Heart right ventricle (tissue), 16 donors: ENCODE measurements around the gene SPATA16. TPM values are rescaled to one million over a fixed set of nuclear protein-coding genes. Genes with fewer than 3 reads are reported as not detected.

Experiments
- ATAC-seq, 8 donors: fragments of 200-7000 bp; cut with Tn5 transposase; one replicate each; pipeline ENCODE4 v1.9.1; 2020; ENCODE audit warnings: mild to moderate bottlenecking in 8 of 8, moderate library complexity in 8 of 8, moderate number of reproducible peaks in 1 of 8
- DNase-seq, 2 donors: peaks; one replicate each; pipeline ENCODE4 v3.0.0-alpha.2; 2020
- H3K27ac ChIP-seq, 10 donors: fragments of 200-600 bp; sonication (generic) in 2 of 10; one replicate each; pipeline versions ENCODE4 v1.5.0 to v1.8.0; 2020 to 2022; ENCODE audit warnings: mild to moderate bottlenecking in 3 of 10
- H3K27me3 ChIP-seq, 7 donors: fragments of 200-600 bp; one replicate each; pipeline ENCODE4 v1.8.0; 2021 to 2022; ENCODE audit warnings: mild to moderate bottlenecking in 2 of 7
- H3K36me3 ChIP-seq, 9 donors: fragments of 200-600 bp; sonication (generic) in 1 of 9; one replicate each; pipeline versions ENCODE4 v1.5.0 to v1.8.0; 2020 to 2022; ENCODE audit warnings: mild to moderate bottlenecking in 2 of 9
- H3K4me1 ChIP-seq, 9 donors: fragments of 200-600 bp; sonication (generic) in 1 of 9; one replicate each; pipeline versions ENCODE4 v1.5.0 to v1.8.0; 2020 to 2022; ENCODE audit warnings: mild to moderate bottlenecking in 4 of 9
- H3K4me3 ChIP-seq, 10 donors: fragments of 200-600 bp; sonication (generic) in 2 of 10; one replicate each; pipeline versions ENCODE4 v1.5.0 to v1.8.0; 2020 to 2022; ENCODE audit warnings: mild to moderate bottlenecking in 7 of 10, moderate library complexity in 2 of 10
- H3K9me3 ChIP-seq, 11 donors: fragments of 200-600 bp in 10 of 11; sonication (generic) in 2 of 11; one replicate each; pipeline versions ENCODE4 v1.5.0 to v1.8.0; 2013 to 2022; ENCODE audit warnings: mild to moderate bottlenecking in 2 of 11, control low read depth in 1 of 11, moderate library complexity in 1 of 11
- WGBS, 2 donors: extraction: QIAGEN DNeasy Blood & Tissue Kit; methylation state at CpG; one replicate each; pipeline ENCODE4 v1.1.7; 2013; ENCODE audit warnings: inconsistent platforms in 1 of 2; 5-methylcytosine and 5-hydroxymethylcytosine counted together
- intact Hi-C, 10 donors: fragments of 100-400 bp; cut with DNase I; formaldehyde crosslinking; loops; one replicate each; pipeline versions ENCODE4 v1.11.1 to v1.14.2; 2022
- polyA plus RNA-seq, 2 donors: library from polyadenylated mRNA; stranded (reverse); fragments of 200-250 nt; gene quantifications; one replicate each; pipeline ENCODE4 v1.2.3, GENCODE V29; 2013
- total RNA-seq, 10 donors: library from RNA; stranded (reverse); fragmentation: NEBNext Ultra II Directional in 3 of 10; extraction: Animal tissue kit (Norgen Biotek cat#: 25700) in 3 of 10; gene quantifications; one replicate each; pipeline versions ENCODE4 v1.2.1 to v1.2.4, GENCODE V29; 2021 to 2023
- TF ChIP-seq, protein P1 (sequence below), 9 donors: fragments of 200-600 bp; sonication (generic) in 2 of 9; IDR thresholded peaks; one replicate each; pipeline versions ENCODE4 v1.5.0 to v1.8.0; 2021 to 2022; ENCODE audit warnings: antibody characterized with exemption in 9 of 9, mild to moderate bottlenecking in 5 of 9, moderate library complexity in 1 of 9
- donor health status: Arrhythmogenic right ventricular cardiomyopathy.
- donor health status: ischemic (EF 13 %, LVEDD 7.1; RV severe dilation, severe dysfunction).
- donor health status: healthy with polysubstance abuse.
- donor health status: DM: no; HTN: yes; CAD: no.
- donor health status: DM: no; HTN: no; CAD: no.
- donor health status: ischemic (EF 25% LVEDD 6.9; RV normal size, moderate dysfunction).
- donor health status: ischemic (EF 25% LVEDD 5.7; RV mildly dilated, moderate dysfunction).
- donor health status: healthy.
- donor health status: DM: yes; HTN: yes; CAD: no.
- donor health status: Ischemic cardiomyopathy.
- donor health status: ischemic (EF 35%, LVEDD 5.7; RV mildly dilated, moderate dysfunction).
- donor health status: nonischemic (EF 11% LVEDD 7.7; RV severe dilation, severe dysfunction).
- donor health status: DM: yes; HTN: yes; CAD: no.
- donor health status: PGD.
- donor health status: ischemic (EF 29% LVEDD 5.4; RV normal size, mild dysfunction).
- donor health status: nonischemic (EF 23%, LVEDD 6.1; RV moderate dilation, normal function).

The SPATA16 gene
- total and polyA plus RNA-seq, 12 donors: not detected

DNA sequence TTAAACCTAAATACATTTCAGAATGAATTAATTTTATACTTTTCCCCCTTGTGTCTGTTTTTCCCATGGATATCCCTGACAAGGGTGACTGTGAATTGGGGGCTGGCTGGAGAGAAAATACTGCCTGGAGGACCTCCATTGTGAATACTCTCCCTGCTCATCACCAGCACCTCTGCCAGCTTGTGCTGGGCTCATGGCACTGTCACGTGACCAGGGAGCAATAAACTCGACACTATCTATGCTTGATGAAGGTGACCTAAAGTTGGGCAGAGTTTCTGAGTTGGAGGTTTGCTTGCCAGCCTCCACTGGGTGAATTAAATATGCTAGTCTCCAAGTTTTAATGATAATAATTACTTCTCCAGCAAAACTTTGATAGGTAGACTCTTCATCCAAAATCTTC is 189.5 kb downstream of the SPATA16 start:
- TF ChIP-seq, protein P1, sequence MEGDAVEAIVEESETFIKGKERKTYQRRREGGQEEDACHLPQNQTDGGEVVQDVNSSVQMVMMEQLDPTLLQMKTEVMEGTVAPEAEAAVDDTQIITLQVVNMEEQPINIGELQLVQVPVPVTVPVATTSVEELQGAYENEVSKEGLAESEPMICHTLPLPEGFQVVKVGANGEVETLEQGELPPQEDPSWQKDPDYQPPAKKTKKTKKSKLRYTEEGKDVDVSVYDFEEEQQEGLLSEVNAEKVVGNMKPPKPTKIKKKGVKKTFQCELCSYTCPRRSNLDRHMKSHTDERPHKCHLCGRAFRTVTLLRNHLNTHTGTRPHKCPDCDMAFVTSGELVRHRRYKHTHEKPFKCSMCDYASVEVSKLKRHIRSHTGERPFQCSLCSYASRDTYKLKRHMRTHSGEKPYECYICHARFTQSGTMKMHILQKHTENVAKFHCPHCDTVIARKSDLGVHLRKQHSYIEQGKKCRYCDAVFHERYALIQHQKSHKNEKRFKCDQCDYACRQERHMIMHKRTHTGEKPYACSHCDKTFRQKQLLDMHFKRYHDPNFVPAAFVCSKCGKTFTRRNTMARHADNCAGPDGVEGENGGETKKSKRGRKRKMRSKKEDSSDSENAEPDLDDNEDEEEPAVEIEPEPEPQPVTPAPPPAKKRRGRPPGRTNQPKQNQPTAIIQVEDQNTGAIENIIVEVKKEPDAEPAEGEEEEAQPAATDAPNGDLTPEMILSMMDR (IDR thresholded peaks at IDR 0.05): no peak
- ATAC-seq: no peak
- H3K4me1 ChIP-seq: no peaks in the 10 kb centered on the region
- H3K27ac ChIP-seq: no peak overlapping the region
- H3K9me3 ChIP-seq: peaks cover 0 to 4% (median 0%) of the 10 kb centered on the region in 11 donors
- no peak for DNase-seq
- no peaks in the 10 kb centered on the region for H3K27me3 ChIP-seq
- no peak overlapping the region for H3K4me3 ChIP-seq
- WGBS, 2 donors: 28 to 31% methylated on average over 2 of the region's 2 CpGs
- intact Hi-C loops: no loop called here
- H3K36me3 ChIP-seq: no peaks in the 10 kb centered on the region

DNA sequence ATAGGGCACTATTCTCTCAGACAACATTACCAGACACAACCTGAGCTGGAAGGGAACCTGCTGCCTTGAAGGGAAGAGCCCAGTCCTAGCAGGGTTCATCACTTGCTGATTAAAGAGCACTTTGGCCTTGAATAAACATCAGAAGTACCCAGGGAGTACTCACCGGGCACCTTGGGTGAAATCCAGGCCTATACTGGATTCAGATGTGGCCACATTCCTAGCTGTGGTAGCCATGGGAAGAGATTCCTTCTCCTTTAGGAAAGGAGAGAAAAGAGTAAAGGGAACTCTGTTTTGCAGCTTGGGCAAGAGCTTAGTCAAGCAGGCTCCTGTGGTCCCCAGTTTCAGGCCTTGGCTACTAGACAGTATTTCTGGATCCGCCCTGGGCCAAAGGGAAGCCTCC is 195.0 kb downstream of the SPATA16 start:
- DNase-seq (no peak), ATAC-seq (no peak)
- TF ChIP-seq, protein P1 (IDR thresholded peaks at IDR 0.05): no peak
- Histone ChIP-seq H3K27me3 (no peaks in the 10 kb centered on the region), H3K4me1 (no peaks in the 10 kb centered on the region), H3K27ac (no peak overlapping the region), H3K9me3 (peaks cover 0 to 4% (median 0%) of the 10 kb centered on the region in 11 donors), H3K4me3 (no peak overlapping the region), H3K36me3 (no peaks in the 10 kb centered on the region)
- intact Hi-C loops: no loop called here
- WGBS, 2 donors: 83 to 90% methylated on average over 2 of the region's 2 CpGs

DNA sequence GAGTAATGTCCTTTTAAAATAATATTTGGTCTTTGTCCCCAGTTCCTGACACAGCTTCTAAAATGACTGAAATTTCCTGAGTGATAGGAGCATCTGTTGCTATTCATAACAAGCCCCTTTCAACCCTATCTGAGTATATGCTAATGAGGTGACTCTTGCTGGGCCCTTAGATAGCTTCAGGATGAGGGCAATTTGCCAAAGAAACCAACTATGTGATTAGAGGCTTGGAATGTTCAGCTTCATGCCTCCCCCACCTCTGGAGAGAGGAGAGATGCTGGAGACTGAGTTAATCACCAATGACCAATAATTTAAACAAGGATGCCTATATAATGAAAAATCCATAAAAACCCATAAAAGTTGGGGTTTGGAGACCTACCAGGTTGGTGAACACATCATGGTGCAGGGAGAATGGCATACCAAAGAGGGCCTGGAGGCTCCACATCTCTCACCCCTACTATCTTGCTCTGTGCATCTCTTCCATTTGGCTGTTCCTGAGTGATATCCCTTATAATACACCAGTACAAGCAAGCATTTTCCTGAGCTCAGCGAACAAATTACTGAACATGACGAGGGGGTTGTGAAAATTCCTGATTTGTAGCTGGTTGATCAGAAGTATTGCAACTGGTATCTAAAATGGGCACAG is 201.3 kb downstream of the SPATA16 start:
- no peak overlapping the region for H3K4me3 ChIP-seq
- peak in 2 of 8 donors; percentile 49 to 62 for ATAC-seq
- peaks cover 0 to 8% (median 0%) of the 10 kb centered on the region in 9 donors for H3K4me1 ChIP-seq
- no peaks in the 10 kb centered on the region for H3K27me3 ChIP-seq
- H3K9me3 ChIP-seq: no peaks in the 10 kb centered on the region
- TF ChIP-seq, protein P1 (IDR thresholded peaks at IDR 0.05): no peak
- DNase-seq: no peak
- 77 to 79% methylated on average over 2 of the region's 2 CpGs for WGBS, 2 donors
- no peaks in the 10 kb centered on the region for H3K36me3 ChIP-seq
- no peak overlapping the region for H3K27ac ChIP-seq
- intact Hi-C loops: no loop called here

DNA sequence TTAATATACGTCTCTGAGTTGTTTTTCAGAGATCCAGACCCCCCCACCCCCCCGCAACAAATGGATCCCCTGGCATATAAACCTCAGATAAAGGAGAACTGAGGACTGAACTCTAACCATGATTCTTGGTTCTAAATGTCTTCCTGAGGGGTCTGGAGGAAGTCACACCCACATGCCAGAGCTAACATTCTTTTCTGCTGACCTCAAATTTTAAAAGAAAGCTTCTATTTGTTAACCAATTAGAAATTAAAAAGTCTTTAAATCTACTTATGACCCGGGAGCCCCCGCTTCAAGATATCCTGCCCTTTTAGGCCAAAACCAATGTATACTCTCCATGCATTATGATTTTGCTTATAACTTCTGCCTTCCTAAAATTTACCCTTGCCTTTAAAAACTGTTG is 202.2 kb downstream of the SPATA16 start:
- H3K4me1 ChIP-seq: peaks cover 0 to 8% (median 0%) of the 10 kb centered on the region in 9 donors
- H3K27me3 ChIP-seq: no peaks in the 10 kb centered on the region
- H3K36me3 ChIP-seq: no peaks in the 10 kb centered on the region
- intact Hi-C loops: no loop called here
- no peaks in the 10 kb centered on the region for H3K9me3 ChIP-seq
- TF ChIP-seq, protein P1 (IDR thresholded peaks at IDR 0.05): no peak
- DNase-seq: no peak
- WGBS, 2 donors: 45 to 61% methylated on average over 4 of the region's 4 CpGs
- H3K27ac ChIP-seq: no peak overlapping the region
- no peak for ATAC-seq
- H3K4me3 ChIP-seq: no peak overlapping the region
